CD4-positive, alpha-beta T cell treated with Interleukin-4 for 1 hour (primary cell): ENCODE data around the gene DUSP8.
"Not testable (repeated sequence)": the region's sequence is repeated elsewhere in the genome, so short reads cannot be mapped to it uniquely, and the experiment has no call there.

Source experiments
- DNase-seq, 2 donors: peaks; one replicate each; pipeline ENCODE4 v3.0.0-alpha.2; 2020 to 2022

The DUSP8 gene

GRCh38 chr11:1513326-1514296, 58.5 kb downstream of the DUSP8 start:
- no peak for DNase-seq

GRCh38 chr11:1512531-1513258, 59.4 kb downstream of the DUSP8 start:
- DNase-seq, result peak in 1 of 2 donors; percentile 12

GRCh38 chr11:1511937-1512496, 60.1 kb downstream of the DUSP8 start:
- DNase-seq, result no peak

- no peak for DNase-seq
These were observed 61.1 kb downstream of the DUSP8 start for GRCh38 chr11:1510928-1511327.

DNA sequence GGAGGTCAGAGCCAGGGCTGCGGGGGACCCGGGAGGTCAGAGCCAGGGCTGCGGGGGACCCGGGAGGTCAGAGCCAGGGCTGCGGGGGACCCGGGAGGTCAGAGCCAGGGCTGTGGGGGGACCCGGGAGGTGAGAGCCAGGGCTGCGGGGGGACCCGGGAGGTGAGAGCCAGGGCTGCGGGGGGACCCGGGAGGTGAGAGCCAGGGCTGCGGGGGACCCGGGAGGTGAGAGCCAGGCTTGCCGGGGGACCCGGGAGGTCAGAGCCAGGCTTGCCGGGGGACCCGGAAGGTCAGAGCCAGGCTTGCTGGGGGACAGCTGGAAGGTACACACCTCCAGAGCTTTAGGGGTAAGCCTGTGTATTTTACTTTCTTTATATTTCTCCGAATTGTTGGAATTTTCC, 61.7 kb downstream of the DUSP8 start:
- not testable (repeated sequence) for DNase-seq

- DNase-seq, result no peak
These were observed 62.3 kb downstream of the DUSP8 start for GRCh38 chr11:1509626-1510255.

GRCh38 chr11:1508986-1509385, 63.1 kb downstream of the DUSP8 start:
- no peak for DNase-seq

DNA sequence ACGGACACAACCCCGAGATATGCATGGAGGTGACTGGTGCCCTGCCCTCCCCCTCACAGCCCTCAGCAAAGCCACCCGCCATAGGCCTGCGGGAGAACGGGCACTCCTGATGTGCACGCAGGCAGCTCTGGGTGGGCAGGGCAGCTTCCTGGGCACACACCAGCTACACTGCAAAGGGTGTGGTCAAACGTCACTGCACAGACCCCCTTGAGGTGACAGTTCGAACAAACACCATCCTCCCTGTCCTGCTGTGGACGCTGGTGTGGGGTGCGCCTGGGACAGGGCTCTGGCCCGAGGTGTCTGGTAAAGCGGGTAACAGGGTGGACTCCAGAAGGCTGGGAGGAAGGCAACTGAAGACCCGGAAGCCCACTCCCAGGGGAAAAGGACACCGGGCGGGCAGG, 63.6 kb downstream of the DUSP8 start:
- DNase-seq, result no peak

DNA sequence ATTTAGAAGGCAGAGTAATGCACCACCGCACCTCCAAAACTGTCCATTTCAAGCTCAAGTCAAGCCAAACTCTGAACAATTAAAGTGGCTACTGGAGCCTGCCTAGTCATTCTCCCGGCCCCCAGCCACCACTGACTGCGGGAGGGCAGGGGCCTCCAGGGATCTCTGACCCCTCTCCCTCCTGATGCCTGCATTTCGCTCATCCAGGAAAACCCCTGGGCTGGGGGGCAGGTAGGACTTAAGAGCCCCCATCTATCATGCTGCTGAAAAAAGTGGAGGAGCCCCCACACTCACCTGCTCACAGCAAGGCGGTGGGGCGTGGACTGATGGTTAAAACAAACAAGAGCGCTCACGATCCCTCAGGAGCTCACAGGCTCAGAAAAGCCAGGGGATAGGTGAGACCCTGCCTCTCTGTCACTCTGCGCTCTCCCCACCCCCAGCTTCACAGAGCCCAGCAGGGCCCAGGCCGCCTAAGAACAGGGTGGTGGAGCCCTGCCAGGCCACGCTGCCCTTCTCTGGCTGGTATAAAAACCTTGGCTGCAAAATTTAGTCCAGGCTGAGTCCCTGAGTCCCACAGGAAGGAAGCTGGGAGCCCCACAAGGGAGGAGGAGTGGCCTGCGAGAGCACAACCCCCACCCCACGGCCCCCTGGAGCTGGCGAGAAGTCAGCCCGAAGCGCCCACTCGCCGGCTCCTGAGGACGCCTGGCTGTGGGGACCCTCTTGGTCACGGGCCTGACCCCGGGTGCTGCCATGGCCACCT, 64.5 kb downstream of the DUSP8 start:
- DNase-seq, result no peak

GRCh38 chr11:1506981-1507380, 65.1 kb downstream of the DUSP8 start:
- no peak for DNase-seq

- no peak for DNase-seq
These were observed 66.6 kb downstream of the DUSP8 start for GRCh38 chr11:1505480-1505879.

GRCh38 chr11:1504581-1505290, 67.3 kb downstream of the DUSP8 start:
- no peak for DNase-seq

- no peak for DNase-seq
These were observed 67.9 kb downstream of the DUSP8 start for GRCh38 chr11:1504138-1504537.
